Loucy (cell line): Measurements from ENCODE around the gene ADO.
"Not testable (repeated sequence)": the region's sequence is repeated elsewhere in the genome, so short reads cannot be mapped to it uniquely, and the experiment has no call there.

Experiments used
- H2AFZ ChIP-seq: fragments of 200-600 bp; sonication (generic); 2 replicates; pipeline ENCODE4 v1.6.0; 2016; ENCODE audit warnings: antibody characterized with exemption, mild to moderate bottlenecking, low read length, moderate library complexity
- H3F3A ChIP-seq: fragments of 200-600 bp; 2 replicates; pipeline ENCODE4 v1.6.0; 2016; ENCODE audit warnings: antibody characterized with exemption, low read depth, mild to moderate bottlenecking
- H3K27me3 ChIP-seq: fragments of 200-600 bp; sonication (generic); 2 replicates; pipeline ENCODE4 v1.6.1; 2014; ENCODE audit warnings: low read length, mild to moderate bottlenecking; ENCODE audit not compliant: insufficient read depth, poor library complexity, severe bottlenecking
- H3K36me3 ChIP-seq: fragments of 200-600 bp; sonication (generic); 2 replicates; pipeline ENCODE4 v1.6.1; 2016; ENCODE audit warnings: low read length; ENCODE audit not compliant: insufficient read depth
- H3K4me1 ChIP-seq: fragments of 200-600 bp; sonication (generic); 2 replicates; pipeline ENCODE4 v1.5.1; 2014; ENCODE audit warnings: low read length, mild to moderate bottlenecking; ENCODE audit not compliant: insufficient read depth, poor library complexity, severe bottlenecking
- H3K4me2 ChIP-seq: fragments of 200-600 bp; sonication (generic); 2 replicates; pipeline ENCODE4 v1.6.0; 2014; ENCODE audit warnings: antibody characterized with exemption, low read length, low read depth, mild to moderate bottlenecking; ENCODE audit not compliant: poor library complexity, severe bottlenecking
- H3K4me3 ChIP-seq: fragments of 200-600 bp; sonication (generic); 2 replicates; pipeline ENCODE4 v1.5.1; 2014; ENCODE audit warnings: low read length, mild to moderate bottlenecking, mixed read lengths; ENCODE audit not compliant: poor library complexity, severe bottlenecking
- H3K79me2 ChIP-seq: fragments of 200-600 bp; sonication (generic); 2 replicates; pipeline ENCODE4 v1.6.1; 2014; ENCODE audit warnings: low read length; ENCODE audit not compliant: insufficient read depth
- H3K9ac ChIP-seq: fragments of 200-600 bp; sonication (generic); 2 replicates; pipeline ENCODE4 v1.6.0; 2014; ENCODE audit warnings: mild to moderate bottlenecking, low read depth, low read length, moderate library complexity; ENCODE audit not compliant: poor library complexity, severe bottlenecking
- H3K9me2 ChIP-seq: fragments of 200-600 bp; sonication (generic); replicated peaks from 2 replicates; pipeline ENCODE4 v1.6.1; 2016; ENCODE audit warnings: low read depth, low read length, mixed read lengths
- H3K9me3 ChIP-seq: fragments of 200-600 bp; sonication (generic); 2 replicates; pipeline ENCODE4 v1.6.1; 2014; ENCODE audit warnings: mild to moderate bottlenecking, antibody characterized with exemption, low read length, low read depth; ENCODE audit not compliant: insufficient read depth
- H4K20me1 ChIP-seq: fragments of 200-600 bp; sonication (generic); 2 replicates; pipeline ENCODE4 v1.6.0; 2014; ENCODE audit warnings: antibody characterized with exemption, low read length, mild to moderate bottlenecking; ENCODE audit not compliant: insufficient read depth, poor library complexity, severe bottlenecking
- EZH2phosphoT487 ChIP-seq: fragments of 200-600 bp; IDR thresholded peaks from 2 replicates; pipeline ENCODE4 v1.6.1; 2018; ENCODE audit warnings: antibody characterized with exemption, mild to moderate bottlenecking, moderate library complexity, borderline replicate concordance
- TF ChIP-seq, protein P1 (sequence below): fragments of 200-600 bp; sonication (generic); conservative IDR thresholded peaks from 2 replicates; pipeline ENCODE4 v1.5.1; 2014; ENCODE audit warnings: mild to moderate bottlenecking, antibody characterized with exemption, low read length

ADO gene

DNA sequence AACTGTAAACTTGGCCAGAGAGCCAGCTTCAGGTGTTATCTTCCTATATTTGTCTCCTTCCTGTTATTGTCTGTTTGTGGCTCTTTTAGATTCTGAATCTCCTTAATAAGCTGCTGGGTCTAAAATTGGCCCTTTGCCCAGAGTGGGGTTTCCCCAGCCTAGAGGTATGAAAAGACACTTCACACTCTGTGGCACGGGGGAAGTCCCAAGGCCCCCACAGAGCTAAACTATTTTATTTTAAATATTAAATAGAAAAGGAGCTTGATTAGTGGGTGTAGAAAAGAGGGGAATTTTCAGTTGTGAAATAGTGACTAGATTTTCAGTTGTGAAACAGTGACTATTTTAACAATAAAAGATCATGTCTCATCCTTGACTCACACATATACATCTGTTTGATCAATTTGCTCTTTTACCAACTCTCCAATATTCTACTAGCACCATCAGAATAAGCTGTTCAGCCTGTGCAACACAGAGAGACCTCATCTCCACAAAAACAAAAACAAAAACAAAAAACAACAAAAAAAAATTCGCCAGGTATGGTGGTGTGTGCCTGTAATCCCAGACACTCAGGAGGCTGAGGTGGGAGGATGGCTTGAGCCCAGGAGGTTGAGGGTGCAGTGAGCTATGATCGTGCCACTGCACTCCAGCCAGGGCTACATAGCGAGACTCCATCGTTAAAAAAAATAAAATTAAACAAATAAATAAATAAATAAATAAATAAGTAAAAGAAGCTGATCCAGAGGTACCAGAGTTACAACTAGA, 24.9 kb upstream of the ADO start:
- no peaks in the 10 kb centered on the region for H3K9me2 ChIP-seq
- TF ChIP-seq EZH2phosphoT487 = no peak
- TF ChIP-seq, protein P1, sequence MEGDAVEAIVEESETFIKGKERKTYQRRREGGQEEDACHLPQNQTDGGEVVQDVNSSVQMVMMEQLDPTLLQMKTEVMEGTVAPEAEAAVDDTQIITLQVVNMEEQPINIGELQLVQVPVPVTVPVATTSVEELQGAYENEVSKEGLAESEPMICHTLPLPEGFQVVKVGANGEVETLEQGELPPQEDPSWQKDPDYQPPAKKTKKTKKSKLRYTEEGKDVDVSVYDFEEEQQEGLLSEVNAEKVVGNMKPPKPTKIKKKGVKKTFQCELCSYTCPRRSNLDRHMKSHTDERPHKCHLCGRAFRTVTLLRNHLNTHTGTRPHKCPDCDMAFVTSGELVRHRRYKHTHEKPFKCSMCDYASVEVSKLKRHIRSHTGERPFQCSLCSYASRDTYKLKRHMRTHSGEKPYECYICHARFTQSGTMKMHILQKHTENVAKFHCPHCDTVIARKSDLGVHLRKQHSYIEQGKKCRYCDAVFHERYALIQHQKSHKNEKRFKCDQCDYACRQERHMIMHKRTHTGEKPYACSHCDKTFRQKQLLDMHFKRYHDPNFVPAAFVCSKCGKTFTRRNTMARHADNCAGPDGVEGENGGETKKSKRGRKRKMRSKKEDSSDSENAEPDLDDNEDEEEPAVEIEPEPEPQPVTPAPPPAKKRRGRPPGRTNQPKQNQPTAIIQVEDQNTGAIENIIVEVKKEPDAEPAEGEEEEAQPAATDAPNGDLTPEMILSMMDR = no peak
- no peaks in the 10 kb centered on the region for H3F3A ChIP-seq
- peak overlapping the region; percentile 30 for H3K4me2 ChIP-seq
- no peak overlapping the region for H2AFZ ChIP-seq
- H3K4me3 ChIP-seq = no peak overlapping the region
- no peaks in the 10 kb centered on the region for H3K36me3 ChIP-seq
- no peaks in the 10 kb centered on the region for H3K4me1 ChIP-seq
- H3K9ac ChIP-seq = no peak overlapping the region
- no peaks in the 10 kb centered on the region for H4K20me1 ChIP-seq
- no peaks in the 10 kb centered on the region for H3K27me3 ChIP-seq
- no peaks in the 10 kb centered on the region for H3K9me3 ChIP-seq
- H3K79me2 ChIP-seq = no peaks in the 10 kb centered on the region

DNA sequence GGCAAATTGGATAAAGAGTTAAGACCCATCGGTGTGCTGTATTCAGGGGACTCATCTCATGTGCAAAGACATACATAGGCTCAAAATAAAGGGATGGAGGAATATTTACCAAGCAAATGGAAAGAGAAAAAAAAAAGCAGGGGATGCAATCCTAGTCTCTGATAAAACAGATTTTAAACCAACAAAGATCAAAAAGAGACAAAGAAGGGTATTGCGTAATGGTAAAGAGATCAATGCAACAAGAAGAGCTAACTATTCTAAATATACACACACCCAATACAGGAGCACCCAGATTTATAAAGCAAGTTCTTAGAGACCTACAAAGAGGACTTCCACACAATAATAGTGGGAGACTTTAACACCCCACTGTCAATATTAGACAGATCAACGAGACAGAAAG, 20.0 kb upstream of the ADO start:
- not testable (repeated sequence) for H3K9ac ChIP-seq, H3K9me2 ChIP-seq, H4K20me1 ChIP-seq, H3K4me3 ChIP-seq, H3F3A ChIP-seq, H3K4me1 ChIP-seq, H3K4me2 ChIP-seq, H3K27me3 ChIP-seq, H3K79me2 ChIP-seq, H3K36me3 ChIP-seq, H2AFZ ChIP-seq, H3K9me3 ChIP-seq

DNA sequence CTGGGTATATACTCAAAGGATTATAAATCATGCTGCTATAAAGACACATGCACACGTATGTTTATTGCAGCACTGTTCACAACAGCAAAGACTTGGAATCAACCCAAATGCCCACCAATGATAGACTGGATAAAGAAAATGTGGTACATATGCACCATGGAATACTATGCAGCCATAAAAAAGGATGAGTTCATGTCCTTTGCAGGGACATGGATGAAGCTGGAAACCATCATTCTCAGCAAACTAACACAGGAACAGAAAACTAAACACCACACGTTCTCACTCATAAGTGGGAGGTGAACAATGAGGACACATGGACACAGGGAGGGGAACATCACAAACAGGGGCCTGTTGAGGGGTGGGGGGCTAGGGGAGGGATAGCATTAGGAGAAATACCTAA, 16.2 kb upstream of the ADO start:
- H4K20me1 ChIP-seq = not testable (repeated sequence)

DNA sequence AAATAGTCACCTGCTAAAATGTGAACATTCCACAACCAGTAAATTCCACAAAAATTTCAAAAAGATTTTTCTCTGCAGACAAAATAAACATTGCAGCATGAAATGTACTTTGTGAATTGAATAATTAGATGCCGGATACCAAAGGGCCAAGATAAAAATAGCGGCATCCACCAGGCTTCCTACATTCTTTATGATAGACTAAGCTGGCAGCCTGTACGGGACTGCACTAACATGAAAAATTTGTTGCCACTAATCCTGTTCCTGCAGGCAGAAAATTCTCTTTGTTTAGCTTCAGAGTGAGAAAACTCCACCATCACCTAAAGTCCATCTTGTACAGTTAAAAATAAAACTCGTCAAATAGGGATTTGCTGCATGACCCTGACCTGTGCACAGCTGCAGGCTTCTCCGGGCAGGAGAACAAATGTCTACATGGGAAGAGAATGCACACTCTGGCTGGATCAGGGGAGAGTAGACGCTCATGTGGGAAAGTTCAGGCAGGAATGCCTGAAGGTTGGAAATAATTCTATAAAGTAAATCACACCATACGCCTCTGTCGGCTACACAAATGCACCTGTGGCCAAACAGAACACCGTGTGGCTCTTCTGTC, 15.6 kb upstream of the ADO start:
- H2AFZ ChIP-seq = no peak overlapping the region
- H4K20me1 ChIP-seq = no peaks in the 10 kb centered on the region
- H3K9ac ChIP-seq = no peak overlapping the region
- no peaks in the 10 kb centered on the region for H3F3A ChIP-seq
- H3K4me2 ChIP-seq = no peak overlapping the region
- H3K4me1 ChIP-seq = no peaks in the 10 kb centered on the region
- TF ChIP-seq, protein P1 = no peak
- TF ChIP-seq EZH2phosphoT487 = no peak
- no peaks in the 10 kb centered on the region for H3K79me2 ChIP-seq
- H3K4me3 ChIP-seq = no peak overlapping the region
- no peaks in the 10 kb centered on the region for H3K36me3 ChIP-seq
- H3K9me2 ChIP-seq = no peaks in the 10 kb centered on the region
- H3K9me3 ChIP-seq = no peaks in the 10 kb centered on the region
- no peaks in the 10 kb centered on the region for H3K27me3 ChIP-seq

More for the DNA sequence above, 16.2 kb upstream of the ADO start:
- not testable (repeated sequence) for H3K9me2 ChIP-seq, H3K4me3 ChIP-seq, H3F3A ChIP-seq, H3K9me3 ChIP-seq, H3K27me3 ChIP-seq, H2AFZ ChIP-seq, H3K4me2 ChIP-seq, H3K9ac ChIP-seq, H3K36me3 ChIP-seq, H3K4me1 ChIP-seq, H3K79me2 ChIP-seq
